ENCODE data around the gene PIMREG.

DNA sequence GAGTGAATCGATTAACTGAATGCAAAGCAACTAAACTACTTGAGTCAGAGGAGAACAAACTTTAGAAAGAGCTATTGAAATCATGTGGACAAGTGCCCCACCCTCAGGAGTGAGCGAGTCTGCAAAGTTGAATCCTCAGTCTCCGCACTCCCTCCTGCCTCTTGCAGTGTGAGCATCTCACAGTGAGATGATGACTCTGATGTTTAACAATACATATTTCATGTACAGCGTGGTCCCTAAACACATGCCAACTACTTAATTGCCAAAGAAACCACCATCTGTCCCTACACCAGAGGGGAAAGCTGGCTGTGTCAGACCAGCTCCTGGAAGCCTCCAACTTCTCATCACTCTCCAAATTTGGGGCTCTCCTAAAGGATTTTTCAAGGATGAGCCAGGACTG lies 31.2 kb downstream of the PIMREG start:
- TF ChIP-seq CTCF (IDR thresholded peaks at IDR 0.05) (no peak), POLR2A (IDR thresholded peaks at IDR 0.05) (no peak), POLR2AphosphoS5 (IDR thresholded peaks at IDR 0.05) (no peak), EP300 (IDR thresholded peaks at IDR 0.05) (no peak)
